ENCODE data around the gene RELL1. TPM values are rescaled to one million over a fixed set of nuclear protein-coding genes. Genes with fewer than 3 reads are reported as not detected.

Gene RELL1
- total and polyA plus RNA-seq, 10 of the 15 experiments (the other 5 are each of a cell fraction or from before 2014, with no cell fraction given), result 0.20 to 10.9 (median 3.9) TPM

DNA sequence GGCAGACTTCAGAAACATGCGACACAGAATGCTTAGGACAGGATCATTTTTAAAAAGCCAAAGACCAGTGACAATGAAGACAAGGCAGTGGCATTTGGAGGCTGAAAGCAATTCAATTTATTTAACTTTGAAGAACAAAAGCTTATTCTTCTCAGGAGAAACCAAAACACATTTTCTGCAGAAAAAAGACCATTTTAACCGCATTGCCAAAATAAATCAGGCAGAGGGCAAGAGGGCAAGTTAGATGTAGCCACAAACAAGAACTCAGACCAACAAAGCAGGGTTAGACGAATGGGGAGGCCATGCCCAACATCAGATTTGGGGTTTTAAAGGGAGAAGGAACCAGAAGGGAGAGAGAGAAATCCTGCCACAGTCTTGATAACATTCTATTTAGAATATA, 58.9 kb downstream of the RELL1 start (continued):
- no peak for TF ChIP-seq MEF2A (IDR thresholded peaks at IDR 0.05; ENCODE audit: insufficient read depth, low read depth, low read length)

DNA sequence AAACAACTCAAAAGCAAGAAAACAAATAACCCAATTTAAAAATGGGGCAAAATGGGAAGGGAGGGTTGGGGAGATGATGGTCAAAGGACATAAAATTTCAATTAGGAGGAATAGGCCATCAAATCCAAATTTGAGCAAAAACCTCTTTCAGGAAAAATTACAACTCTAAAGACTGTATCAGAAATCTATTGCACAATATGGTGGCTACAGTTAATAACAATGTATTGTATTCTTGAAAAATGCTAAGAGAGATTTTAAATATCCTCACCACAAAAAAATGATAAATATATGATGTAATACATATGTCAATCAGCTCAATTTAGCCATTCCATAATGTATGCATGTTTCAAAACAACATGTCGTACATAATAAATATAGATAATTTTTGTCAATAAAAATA, 60.7 kb downstream of the RELL1 start:
- Histone ChIP-seq H3K4me2 (ENCODE audit: control insufficient read depth, insufficient read depth) (no peak overlapping the region), H3K4me1 (ENCODE audit: control insufficient read depth, insufficient read depth, low read length) (no peaks in the 10 kb centered on the region), H3K4me3 (no peak overlapping the region), H3K27me3 (replicated peaks in 1 of 2; ENCODE audit: control insufficient read depth in 2 of 2, insufficient read depth in 2 of 2, low read length in 1 of 2) (no peaks in the 10 kb centered on the region), H3K9ac (ENCODE audit: control insufficient read depth, insufficient read depth, low read length) (no peak overlapping the region), H4K20me1 (ENCODE audit: control insufficient read depth, insufficient read depth) (no peaks in the 10 kb centered on the region), H2AFZ (ENCODE audit: control insufficient read depth, low read depth, low read length) (no peak overlapping the region), H3K27ac (ENCODE audit: control insufficient read depth, insufficient read depth) (no peak overlapping the region), H3K9me3 (replicated peaks; ENCODE audit: control insufficient read depth, insufficient read depth, low read length) (no peaks in the 10 kb centered on the region), H3K36me3 (ENCODE audit: control insufficient read depth in 2 of 2, insufficient read depth in 2 of 2, low read length in 1 of 2) (peaks cover 0 to 2% of the 10 kb centered on the region in 2 experiments; a peak in 2 of 4 replicates), H3K79me2 (ENCODE audit: control insufficient read depth, insufficient read depth, low read length) (no peaks in the 10 kb centered on the region)
- ChIA-PET CTCF (interaction anchor here (0.6 kb wide), 1 partner anchor 1931 kb away, joined by 4 read pairs; no protein-coding TSS in a partner anchor), RAD21 (ENCODE audit: unreplicated experiment) (no interaction called here), POLR2A (no interaction called here), SMC1A (ENCODE audit: uncharacterized antibody, unreplicated experiment) (interaction anchor here (0.9 kb wide), 1 partner anchor 16 kb away, joined by 3 read pairs; no protein-coding TSS in a partner anchor)
- FAIRE-seq, result no peak
- no peak for DNase-seq (ENCODE audit: low read depth, low spot score)
- ATAC-seq, result no peak
- 100% methylated on average over 1 of the region's 1 CpG for WGBS (ENCODE audit: insufficient coverage, insufficient replicate concordance, low lambda C conversion rate, missing lambda C conversion rate)
- BruUV-seq (replicated peaks), result no TSS peak
- TF ChIP-seq TAF1 (IDR thresholded peaks at IDR 0.05; ENCODE audit: borderline replicate concordance, low read depth, low read length) (no peak), CHD1 (IDR thresholded peaks at IDR 0.05; ENCODE audit: low read depth, low read length) (no peak), ASH2L (IDR thresholded peaks at IDR 0.05; ENCODE audit: borderline replicate concordance, low read depth) (no peak), SMAD1 (IDR thresholded peaks at IDR 0.05; ENCODE audit: low read depth, partially characterized antibody) (no peak)
- in situ Hi-C loops (cut with MboI) (no loop called here), intact Hi-C loops (cut with micrococcal nuclease; ENCODE audit: unreplicated experiment) (no loop called here)

DNA sequence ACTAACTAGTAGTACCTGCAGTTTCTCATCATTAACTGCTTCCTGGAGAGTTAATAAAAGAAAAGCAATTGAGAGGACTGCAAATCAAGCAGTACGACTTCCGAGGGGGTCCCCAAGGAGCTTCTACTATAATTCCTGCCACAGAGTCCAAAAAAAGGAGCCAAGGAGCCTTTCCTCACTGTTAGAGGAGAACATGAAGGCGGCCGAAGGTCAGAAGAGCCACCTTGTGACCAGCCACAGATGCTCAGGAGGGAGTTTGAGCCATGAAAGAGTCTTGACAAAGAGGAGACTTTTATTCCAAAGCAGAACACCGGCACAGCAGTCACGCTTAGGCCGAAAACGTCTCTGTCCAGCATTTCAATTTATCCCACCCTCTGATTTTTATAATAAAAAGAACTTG, 62.2 kb downstream of the RELL1 start:
- H3K9ac ChIP-seq (ENCODE audit: control insufficient read depth, insufficient read depth, low read length), result no peak overlapping the region
- in situ Hi-C loops (cut with MboI) (no loop called here), intact Hi-C loops (cut with micrococcal nuclease; ENCODE audit: unreplicated experiment) (no loop called here)
- ATAC-seq (no peak), FAIRE-seq (no peak), DNase-seq (ENCODE audit: low read depth, low spot score) (no peak)
- no peak overlapping the region for H3K27ac ChIP-seq (ENCODE audit: control insufficient read depth, insufficient read depth)
- no TSS peak for BruUV-seq (replicated peaks)
- RAD21 ChIA-PET (ENCODE audit: unreplicated experiment), result no interaction called here
- no peaks in the 10 kb centered on the region for H3K79me2 ChIP-seq (ENCODE audit: control insufficient read depth, insufficient read depth, low read length)
- H3K4me3 ChIP-seq, result no peak overlapping the region
- no peaks in the 10 kb centered on the region for H3K9me3 ChIP-seq (replicated peaks; ENCODE audit: control insufficient read depth, insufficient read depth, low read length)
- peaks cover 0 to under 1% of the 10 kb centered on the region in 2 experiments; a peak in 3 of 4 replicates for H3K36me3 ChIP-seq (ENCODE audit: control insufficient read depth in 2 of 2, insufficient read depth in 2 of 2, low read length in 1 of 2)
- POLR2A ChIA-PET, result interaction anchor here (0.5 kb wide), 1 partner anchor 257 kb away, joined by 5 read pairs; no protein-coding TSS in a partner anchor
- no peaks in the 10 kb centered on the region for H3K4me1 ChIP-seq (ENCODE audit: control insufficient read depth, insufficient read depth, low read length)
- H2AFZ ChIP-seq (ENCODE audit: control insufficient read depth, low read depth, low read length), result no peak overlapping the region
- H3K27me3 ChIP-seq (replicated peaks in 1 of 2; ENCODE audit: control insufficient read depth in 2 of 2, insufficient read depth in 2 of 2, low read length in 1 of 2), result no peaks in the 10 kb centered on the region
- no peak overlapping the region for H3K4me2 ChIP-seq (ENCODE audit: control insufficient read depth, insufficient read depth)
- CTCF ChIA-PET, result no interaction called here
- SMC1A ChIA-PET (ENCODE audit: uncharacterized antibody, unreplicated experiment), result interaction anchor here (0.6 to 0.8 kb wide), 2 partner anchors 37 to 125 kb away, joined by 3 read pairs; no protein-coding TSS in a partner anchor
- H4K20me1 ChIP-seq (ENCODE audit: control insufficient read depth, insufficient read depth), result no peaks in the 10 kb centered on the region
- WGBS (ENCODE audit: insufficient coverage, insufficient replicate concordance, low lambda C conversion rate, missing lambda C conversion rate), result 95% methylated on average over 8 of the region's 8 CpGs
- TF ChIP-seq, protein P1, sequence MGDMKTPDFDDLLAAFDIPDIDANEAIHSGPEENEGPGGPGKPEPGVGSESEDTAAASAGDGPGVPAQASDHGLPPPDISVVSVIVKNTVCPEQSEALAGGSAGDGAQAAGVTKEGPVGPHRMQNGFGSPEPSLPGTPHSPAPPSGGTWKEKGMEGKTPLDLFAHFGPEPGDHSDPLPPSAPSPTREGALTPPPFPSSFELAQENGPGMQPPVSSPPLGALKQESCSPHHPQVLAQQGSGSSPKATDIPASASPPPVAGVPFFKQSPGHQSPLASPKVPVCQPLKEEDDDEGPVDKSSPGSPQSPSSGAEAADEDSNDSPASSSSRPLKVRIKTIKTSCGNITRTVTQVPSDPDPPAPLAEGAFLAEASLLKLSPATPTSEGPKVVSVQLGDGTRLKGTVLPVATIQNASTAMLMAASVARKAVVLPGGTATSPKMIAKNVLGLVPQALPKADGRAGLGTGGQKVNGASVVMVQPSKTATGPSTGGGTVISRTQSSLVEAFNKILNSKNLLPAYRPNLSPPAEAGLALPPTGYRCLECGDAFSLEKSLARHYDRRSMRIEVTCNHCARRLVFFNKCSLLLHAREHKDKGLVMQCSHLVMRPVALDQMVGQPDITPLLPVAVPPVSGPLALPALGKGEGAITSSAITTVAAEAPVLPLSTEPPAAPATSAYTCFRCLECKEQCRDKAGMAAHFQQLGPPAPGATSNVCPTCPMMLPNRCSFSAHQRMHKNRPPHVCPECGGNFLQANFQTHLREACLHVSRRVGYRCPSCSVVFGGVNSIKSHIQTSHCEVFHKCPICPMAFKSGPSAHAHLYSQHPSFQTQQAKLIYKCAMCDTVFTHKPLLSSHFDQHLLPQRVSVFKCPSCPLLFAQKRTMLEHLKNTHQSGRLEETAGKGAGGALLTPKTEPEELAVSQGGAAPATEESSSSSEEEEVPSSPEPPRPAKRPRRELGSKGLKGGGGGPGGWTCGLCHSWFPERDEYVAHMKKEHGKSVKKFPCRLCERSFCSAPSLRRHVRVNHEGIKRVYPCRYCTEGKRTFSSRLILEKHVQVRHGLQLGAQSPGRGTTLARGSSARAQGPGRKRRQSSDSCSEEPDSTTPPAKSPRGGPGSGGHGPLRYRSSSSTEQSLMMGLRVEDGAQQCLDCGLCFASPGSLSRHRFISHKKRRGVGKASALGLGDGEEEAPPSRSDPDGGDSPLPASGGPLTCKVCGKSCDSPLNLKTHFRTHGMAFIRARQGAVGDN (IDR thresholded peaks at IDR 0.05), result no peak
- no peak for TF ChIP-seq PAX8 (IDR thresholded peaks at IDR 0.05)
- TF ChIP-seq MTA3 (IDR thresholded peaks at IDR 0.05; ENCODE audit: borderline replicate concordance, low read length), result no peak
- no peak for TF ChIP-seq ZBED1 (IDR thresholded peaks at IDR 0.05; ENCODE audit: borderline replicate concordance)
- TF ChIP-seq, protein P2, sequence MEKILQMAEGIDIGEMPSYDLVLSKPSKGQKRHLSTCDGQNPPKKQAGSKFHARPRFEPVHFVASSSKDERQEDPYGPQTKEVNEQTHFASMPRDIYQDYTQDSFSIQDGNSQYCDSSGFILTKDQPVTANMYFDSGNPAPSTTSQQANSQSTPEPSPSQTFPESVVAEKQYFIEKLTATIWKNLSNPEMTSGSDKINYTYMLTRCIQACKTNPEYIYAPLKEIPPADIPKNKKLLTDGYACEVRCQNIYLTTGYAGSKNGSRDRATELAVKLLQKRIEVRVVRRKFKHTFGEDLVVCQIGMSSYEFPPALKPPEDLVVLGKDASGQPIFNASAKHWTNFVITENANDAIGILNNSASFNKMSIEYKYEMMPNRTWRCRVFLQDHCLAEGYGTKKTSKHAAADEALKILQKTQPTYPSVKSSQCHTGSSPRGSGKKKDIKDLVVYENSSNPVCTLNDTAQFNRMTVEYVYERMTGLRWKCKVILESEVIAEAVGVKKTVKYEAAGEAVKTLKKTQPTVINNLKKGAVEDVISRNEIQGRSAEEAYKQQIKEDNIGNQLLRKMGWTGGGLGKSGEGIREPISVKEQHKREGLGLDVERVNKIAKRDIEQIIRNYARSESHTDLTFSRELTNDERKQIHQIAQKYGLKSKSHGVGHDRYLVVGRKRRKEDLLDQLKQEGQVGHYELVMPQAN (conservative IDR thresholded peaks at IDR 0.05), result no peak
